IMR-90 (cell line): Measurements from ENCODE around the gene DLX2. TPM values are rescaled to one million over a fixed set of nuclear protein-coding genes. Genes with fewer than 3 reads are reported as not detected.

Source experiments
- ATAC-seq: fragments of 200-7000 bp; cut with Tn5 transposase; 2 replicates; pipeline ENCODE4 v1.9.1; 2020; ENCODE audit warnings: low read depth, mild to moderate bottlenecking, moderate library complexity
- BruUV-seq: library from RNA; stranded (reverse); fragments of 400-500 nt; replicated peaks from 2 replicates; lab custom pipeline; 2021; lab: Mats Ljungman, UMichigan
- CTCF ChIA-PET: fragments of 300-600 bp; formaldehyde crosslinking; extraction: SDS; loops from one replicate; lab custom pipeline; 2021; ENCODE audit warnings: antibody characterized with exemption; lab: Yijun Ruan, JAX
- POLR2A ChIA-PET: fragments of 300-600 bp; sonication (Branson Sonifier 250); formaldehyde crosslinking; loops from one replicate; lab custom pipeline; 2022; ENCODE audit warnings: antibody characterized with exemption; ENCODE audit not compliant: unreplicated experiment; lab: Charles Lee
- DNase-seq: peaks from one replicate; pipeline ENCODE4 v3.0.0; 2013
- H2AFZ ChIP-seq: replicated peaks from 2 replicates; pipeline ENCODE3; 2013; ENCODE audit warnings: low read length, mild to moderate bottlenecking; ENCODE audit not compliant: poor library complexity
- H2AK5ac ChIP-seq: 2 replicates; pipeline ENCODE4 v1.6.1; 2013; ENCODE audit warnings: low read depth, low read length, inconsistent platforms
- H2AK9ac ChIP-seq: replicated peaks from 2 replicates; pipeline ENCODE3; 2013; ENCODE audit warnings: mild to moderate bottlenecking, low read depth, low read length, moderate library complexity; ENCODE audit not compliant: poor library complexity
- H2BK120ac ChIP-seq: 2 replicates; pipeline ENCODE4 v1.6.1; 2013; ENCODE audit warnings: low read depth, low read length, inconsistent platforms
- H2BK15ac ChIP-seq: 3 replicates; pipeline ENCODE4 v1.6.1; 2013; ENCODE audit warnings: low read depth, low read length, inconsistent platforms
- H2BK20ac ChIP-seq: 2 replicates; pipeline ENCODE4 v1.6.1; 2013; ENCODE audit warnings: low read depth, mild to moderate bottlenecking, inconsistent platforms, low read length, moderate library complexity
- H2BK5ac ChIP-seq: 2 replicates; pipeline ENCODE4 v1.6.1; 2013; ENCODE audit warnings: mild to moderate bottlenecking, low read depth, low read length, inconsistent platforms; ENCODE audit not compliant: poor library complexity, severe bottlenecking
- H3K14ac ChIP-seq: replicated peaks from 2 replicates; pipeline ENCODE4 v1.6.1; 2013; ENCODE audit warnings: low read depth, low read length, inconsistent platforms
- H3K18ac ChIP-seq: 2 replicates; pipeline ENCODE4 v1.6.1; 2013; ENCODE audit warnings: low read depth, low read length, control low read depth
- H3K23ac ChIP-seq: 2 replicates; pipeline ENCODE4 v1.6.1; 2013; ENCODE audit warnings: low read depth, low read length, inconsistent platforms
- H3K27ac ChIP-seq: 2 replicates; pipeline ENCODE4 v1.5.1; 2013; ENCODE audit warnings: mild to moderate bottlenecking, control low read depth, low read length; ENCODE audit not compliant: insufficient read depth
- H3K27me3 ChIP-seq: 2 replicates; pipeline ENCODE4 v1.6.1; 2013; ENCODE audit warnings: low read length; ENCODE audit not compliant: control insufficient read depth, insufficient read depth
- H3K36me3 ChIP-seq: 2 replicates; pipeline ENCODE4 v1.6.1; 2013; ENCODE audit warnings: low read length, mixed read lengths; ENCODE audit not compliant: control insufficient read depth, insufficient read depth
- H3K4ac ChIP-seq: 2 replicates; pipeline ENCODE4 v1.6.1; 2013; ENCODE audit warnings: low read depth, low read length, inconsistent platforms
- H3K4me1 ChIP-seq: 2 replicates; pipeline ENCODE4 v1.6.1; 2013; ENCODE audit warnings: low read length, mixed read lengths; ENCODE audit not compliant: control insufficient read depth, insufficient read depth
- H3K4me2 ChIP-seq: 2 replicates; pipeline ENCODE4 v1.6.1; 2013; ENCODE audit warnings: low read depth, mild to moderate bottlenecking, control low read depth, low read length, moderate library complexity
- H3K4me3 ChIP-seq: 2 replicates; pipeline ENCODE4 v1.5.1; 2013; ENCODE audit warnings: low read depth, mild to moderate bottlenecking, control low read depth, low read length, moderate library complexity; ENCODE audit not compliant: insufficient read depth
- H3K56ac ChIP-seq: 2 replicates; pipeline ENCODE4 v1.6.1; 2013; ENCODE audit warnings: low read length, inconsistent platforms; ENCODE audit not compliant: insufficient read depth; ENCODE audit errors: extremely low read depth
- H3K79me1 ChIP-seq, 2 experiments: 2 replicates each; pipeline ENCODE4 v1.6.1; 2013; ENCODE audit warnings: low read length in 2 of 2, inconsistent platforms in 1 of 2, low read depth in 1 of 2
- H3K9ac ChIP-seq: 2 replicates; pipeline ENCODE4 v1.6.1; 2013; ENCODE audit warnings: low read depth, low read length, control low read depth
- H3K9me1 ChIP-seq: 2 replicates; pipeline ENCODE4 v1.6.1; 2013; ENCODE audit warnings: low read length, inconsistent platforms; ENCODE audit not compliant: insufficient read depth
- H3K9me3 ChIP-seq: 2 replicates; pipeline ENCODE4 v1.6.1; 2013; ENCODE audit warnings: low read length; ENCODE audit not compliant: control insufficient read depth, insufficient read depth
- H4K20me1 ChIP-seq: 2 replicates; pipeline ENCODE4 v1.6.1; 2013; ENCODE audit warnings: low read length, inconsistent platforms; ENCODE audit not compliant: insufficient read depth
- H4K5ac ChIP-seq: 2 replicates; pipeline ENCODE4 v1.6.1; 2013; ENCODE audit warnings: mild to moderate bottlenecking, low read depth, low read length, control low read depth
- H4K8ac ChIP-seq, 2 experiments: 2 replicates each; pipeline ENCODE4 v1.6.1; 2013; ENCODE audit warnings: low read depth in 2 of 2, low read length in 2 of 2, control low read depth in 1 of 2, inconsistent platforms in 1 of 2
- H4K91ac ChIP-seq: 2 replicates; pipeline ENCODE4 v1.6.1; 2013; ENCODE audit warnings: low read depth, low read length, inconsistent platforms; ENCODE audit not compliant: insufficient read depth
- BHLHE40 ChIP-seq: fragments of 150-350 bp; IDR thresholded peaks from 2 replicates; pipeline ENCODE4 v1.6.1; 2016; ENCODE audit warnings: mild to moderate bottlenecking, low read depth, low read length
- CTCF ChIP-seq: conservative IDR thresholded peaks from 2 replicates; pipeline ENCODE4 v1.5.1; 2012; ENCODE audit warnings: mild to moderate bottlenecking, low read depth, low read length, improper control_type of control experiment
- MAZ ChIP-seq: IDR thresholded peaks from 2 replicates; pipeline ENCODE4 v1.6.1; 2012; ENCODE audit warnings: low read depth, mild to moderate bottlenecking, low read length, improper control_type of control experiment, moderate library complexity, borderline replicate concordance
- RCOR1 ChIP-seq: IDR thresholded peaks from 2 replicates; pipeline ENCODE4 v1.6.1; 2012; ENCODE audit warnings: mild to moderate bottlenecking, low read length, improper control_type of control experiment; ENCODE audit not compliant: insufficient replicate concordance
- RFX5 ChIP-seq: IDR thresholded peaks from 2 replicates; pipeline ENCODE4 v1.8.0; 2012; ENCODE audit warnings: low read depth, mild to moderate bottlenecking, low read length, moderate library complexity
- SMC3 ChIP-seq: fragments of 150-350 bp; IDR thresholded peaks from 2 replicates; pipeline ENCODE4 v1.6.1; 2016; ENCODE audit warnings: low read depth, mild to moderate bottlenecking, antibody characterized with exemption, low read length, moderate library complexity
- WGBS, 2 experiments: methylation state at CpG; one replicate each; pipeline versions ENCODE4 v1.1.5 to v1.1.7; 2013; ENCODE audit warnings: missing lambda C conversion rate in 2 of 2; ENCODE audit not compliant: insufficient read length in 1 of 2; ENCODE audit errors: extremely low coverage in 2 of 2; 5-methylcytosine and 5-hydroxymethylcytosine counted together
- dilution Hi-C: fragments of 300-500 bp; cut with HindIII; formaldehyde crosslinking; loops from one replicate; pipeline ENCODE4 v1.14.3; 2018; ENCODE audit warnings: low sequenced_read_pairs; ENCODE audit not compliant: unreplicated experiment
- in situ Hi-C: fragments of 300-500 bp; cut with MboI; formaldehyde crosslinking; loops from 3 replicates; pipeline ENCODE4 v1.14.3; 2019; ENCODE audit warnings: low sequenced_read_pairs, inconsistent platforms, mixed read lengths
- intact Hi-C: fragments of 100-400 bp; cut with micrococcal nuclease; formaldehyde crosslinking; loops from 2 replicates; pipeline ENCODE4 v1.10.0; 2022
- polyA plus RNA-seq, 3 experiments: library from polyadenylated mRNA; depleted of rRNA; stranded (reverse); fragments of >200 nt; gene quantifications; 2 replicates each; pipeline ENCODE4 v1.2.3, GENCODE V29; 2012; ENCODE audit warnings: low replicate concordance in 1 of 3
- total RNA-seq: library from RNA; depleted of rRNA; stranded (reverse); fragments of >200 nt; gene quantifications from 2 replicates; pipeline ENCODE4 v1.2.3, GENCODE V29; 2012
- TF ChIP-seq, protein P1 (sequence below): fragments of 150-350 bp; IDR thresholded peaks from 2 replicates; pipeline ENCODE4 v1.6.1; 2016; ENCODE audit warnings: low read depth, mild to moderate bottlenecking, low read length, moderate library complexity, borderline replicate concordance

DLX2 gene
- total and polyA plus RNA-seq, 2 of the 4 experiments (the other 2 are of a cell fraction): 0.38 TPM; not detected in 1

DNA sequence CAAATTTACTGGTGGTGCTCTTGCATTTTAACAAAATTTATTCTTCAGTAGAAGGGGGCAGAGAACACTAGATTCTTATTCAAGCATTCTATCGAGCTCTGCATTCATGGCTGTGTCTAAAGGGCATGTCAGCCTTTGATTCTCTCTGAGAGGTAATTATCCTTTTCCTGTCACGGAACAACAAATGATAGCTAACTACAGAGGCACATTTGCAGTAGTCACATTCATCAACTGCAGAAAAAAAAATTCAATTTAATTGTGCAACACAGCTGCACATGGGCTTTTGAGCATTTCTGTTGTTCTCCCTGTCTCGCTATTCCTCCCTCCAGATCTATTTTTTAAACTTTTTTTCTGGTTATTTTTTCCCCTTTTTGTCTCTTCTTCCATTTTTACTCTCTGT is 30.4 kb downstream of the DLX2 start:
- H3K4me2 ChIP-seq: no peak overlapping the region
- dilution Hi-C loops (no loop called here), in situ Hi-C loops (no loop called here), intact Hi-C loops (loop anchor here (5.0 kb wide), 1 partner anchor 45 kb away; no protein-coding TSS in a partner anchor)
- no peak overlapping the region for H2BK15ac ChIP-seq
- H3K56ac ChIP-seq: no peak overlapping the region
- H2AK5ac ChIP-seq: no peak overlapping the region
- no peaks in the 10 kb centered on the region for H3K9me1 ChIP-seq
- H4K8ac ChIP-seq: no peak overlapping the region
- H2BK20ac ChIP-seq: no peak overlapping the region
- H3K9ac ChIP-seq: no peak overlapping the region
- no peaks in the 10 kb centered on the region for H3K36me3 ChIP-seq
- ChIA-PET CTCF (no interaction called here), POLR2A (no interaction called here)
- H3K4me3 ChIP-seq: no peak overlapping the region
- no peak overlapping the region for H2AFZ ChIP-seq
- H3K18ac ChIP-seq: no peak overlapping the region
- TF ChIP-seq CTCF (no peak), BHLHE40 (no peak), SMC3 (no peak), RCOR1 (no peak), MAZ (no peak), RFX5 (no peak)
- TF ChIP-seq, protein P1, sequence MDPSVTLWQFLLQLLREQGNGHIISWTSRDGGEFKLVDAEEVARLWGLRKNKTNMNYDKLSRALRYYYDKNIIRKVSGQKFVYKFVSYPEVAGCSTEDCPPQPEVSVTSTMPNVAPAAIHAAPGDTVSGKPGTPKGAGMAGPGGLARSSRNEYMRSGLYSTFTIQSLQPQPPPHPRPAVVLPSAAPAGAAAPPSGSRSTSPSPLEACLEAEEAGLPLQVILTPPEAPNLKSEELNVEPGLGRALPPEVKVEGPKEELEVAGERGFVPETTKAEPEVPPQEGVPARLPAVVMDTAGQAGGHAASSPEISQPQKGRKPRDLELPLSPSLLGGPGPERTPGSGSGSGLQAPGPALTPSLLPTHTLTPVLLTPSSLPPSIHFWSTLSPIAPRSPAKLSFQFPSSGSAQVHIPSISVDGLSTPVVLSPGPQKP: no peak
- no peak overlapping the region for H3K14ac ChIP-seq
- no peak overlapping the region for H3K23ac ChIP-seq
- no peak overlapping the region for H4K5ac ChIP-seq
- H4K91ac ChIP-seq: no peak overlapping the region
- H3K27ac ChIP-seq: no peak overlapping the region
- ATAC-seq (no peak), DNase-seq (no peak)
- H4K20me1 ChIP-seq: no peaks in the 10 kb centered on the region
- no peaks in the 10 kb centered on the region for H3K9me3 ChIP-seq
- no peak overlapping the region for H3K4ac ChIP-seq
- WGBS, 2 experiments: 80% methylated on average over 1 of the region's 3 CpGs; no CpG with 5 or more reads in 1 of the 2 experiments
- BruUV-seq: no TSS peak
- H3K79me1 ChIP-seq: no peaks in the 10 kb centered on the region
- no peak overlapping the region for H2BK5ac ChIP-seq
- no peak overlapping the region for H2AK9ac ChIP-seq
- H3K27me3 ChIP-seq: no peaks in the 10 kb centered on the region
- no peaks in the 10 kb centered on the region for H3K4me1 ChIP-seq
- no peak overlapping the region for H2BK120ac ChIP-seq
